Activated CD8-positive, alpha-beta memory T cell treated with anti-CD3 and anti-CD28 coated beads, Interleukin-2, amount 50 U/mL, for 1 hour (primary cell): ENCODE data around the gene EFNB2.

ENCODE experiments used
- DNase-seq: peaks from one replicate; pipeline ENCODE4 v3.0.0-alpha.2; 2020; ENCODE audit errors: extremely low read depth

The EFNB2 gene

GRCh38 chr13:106535552-106536243, at the start of gene EFNB2:
Gene EFNB2, minus strand, starts transcription at chr13:106535662. Its CDS starts 698 bp downstream, at chr13:106534964.
- DNase-seq = peak; percentile 53

GRCh38 chr13:106581225-106581624, 45.8 kb upstream of the EFNB2 start:
- DNase-seq = no peak

GRCh38 chr13:106575896-106576295, 40.4 kb upstream of the EFNB2 start:
- no peak for DNase-seq

GRCh38 chr13:106573868-106574267, 38.4 kb upstream of the EFNB2 start:
- DNase-seq = no peak

GRCh38 chr13:106573284-106573846, 37.9 kb upstream of the EFNB2 start:
- DNase-seq = no peak

GRCh38 chr13:106570299-106570852, 34.9 kb upstream of the EFNB2 start:
- DNase-seq = peak; percentile 36

- DNase-seq = no peak
These were observed 34.0 kb upstream of the EFNB2 start for GRCh38 chr13:106569233-106570095.

GRCh38 chr13:106568299-106569003, 33.0 kb upstream of the EFNB2 start:
- DNase-seq = no peak

- peak; percentile 78 for DNase-seq
These were observed 32.2 kb upstream of the EFNB2 start, which contains the start of gene ARGLU1 for GRCh38 chr13:106567474-106568298. Gene ARGLU1, minus strand, starts transcription at chr13:106568137. Its CDS starts 218 bp downstream, at chr13:106567919.

GRCh38 chr13:106566641-106567473, 31.4 kb upstream of the EFNB2 start:
- DNase-seq = no peak

GRCh38 chr13:106565127-106565775, 29.8 kb upstream of the EFNB2 start:
- no peak for DNase-seq

- DNase-seq = no peak
These were observed 26.8 kb upstream of the EFNB2 start for GRCh38 chr13:106562301-106562700.

- DNase-seq = no peak
These were observed 26.2 kb upstream of the EFNB2 start for GRCh38 chr13:106561551-106562170.

- DNase-seq = no peak
These were observed 25.4 kb upstream of the EFNB2 start for GRCh38 chr13:106560821-106561220.

- no peak for DNase-seq
These were observed 23.1 kb upstream of the EFNB2 start for GRCh38 chr13:106558527-106558926.

- DNase-seq = no peak
These were observed 20.3 kb upstream of the EFNB2 start for GRCh38 chr13:106555631-106556328.

- no peak for DNase-seq
These were observed 16.3 kb upstream of the EFNB2 start for GRCh38 chr13:106551751-106552150.

GRCh38 chr13:106551350-106551749, 15.9 kb upstream of the EFNB2 start:
- DNase-seq = no peak
